Naive thymus-derived CD8-positive, alpha-beta T cell (primary cell): ENCODE results near the gene VSTM4. TPM values are rescaled to one million over a fixed set of nuclear protein-coding genes. Genes with fewer than 3 reads are reported as not detected.

Source experiments
- ATAC-seq, 2 donors: fragments of 150-1000 bp; cut with Tn5 transposase in 1 of 2; sonication (Bioruptor Pico), chemical (Tn5 transposase) in 1 of 2; 1 replicate in 1 of 2; 2 replicates in 1 of 2; pipeline ENCODE4 v1.10.0; 2021; ENCODE audit warnings: mild to moderate bottlenecking in 2 of 2, moderate library complexity in 2 of 2
- POLR2A ChIA-PET: fragments of 350-600 bp; sonication (Branson Sonifier 250); formaldehyde crosslinking; loops from one replicate; lab custom pipeline; 2021; ENCODE audit warnings: antibody characterized with exemption; lab: Charles Lee
- DNase-seq, 10 donors: peaks; one replicate each; pipeline versions ENCODE4 v3.0.0 to v3.0.0-alpha.2; 2020 to 2022
- H3K27ac Mint-ChIP-seq, 10 donors: one replicate each; pipeline ENCODE4 v1.8.0; 2020 to 2022; ENCODE audit warnings: mild to moderate bottlenecking in 10 of 10, mixed read lengths in 10 of 10, moderate library complexity in 4 of 10, inconsistent platforms in 1 of 10
- H3K27me3 Mint-ChIP-seq, 5 donors: one replicate each; pipeline ENCODE4 v1.8.0; 2021 to 2022; ENCODE audit warnings: mixed read lengths in 5 of 5
- H3K36me3 Mint-ChIP-seq, 3 donors: one replicate each; pipeline ENCODE4 v1.8.0; 2020 to 2022; ENCODE audit warnings: mixed read lengths in 3 of 3, mild to moderate bottlenecking in 2 of 3, inconsistent platforms in 1 of 3
- H3K4me1 Mint-ChIP-seq, 4 donors: one replicate each; pipeline ENCODE4 v1.8.0; 2021 to 2022; ENCODE audit warnings: mixed read lengths in 4 of 4
- H3K4me3 Mint-ChIP-seq, 10 donors: one replicate each; pipeline ENCODE4 v1.8.0; 2020 to 2022; ENCODE audit warnings: mild to moderate bottlenecking in 10 of 10, mixed read lengths in 10 of 10, moderate library complexity in 6 of 10, inconsistent platforms in 1 of 10
- H3K9me3 Mint-ChIP-seq, 9 donors: one replicate each; pipeline ENCODE4 v1.8.0; 2020 to 2022; ENCODE audit warnings: mixed read lengths in 9 of 9, mild to moderate bottlenecking in 3 of 9, inconsistent platforms in 1 of 9, moderate library complexity in 1 of 9
- microRNA-seq: library from miRNA; unstranded; fragments of <30 nt; microRNA quantifications from one replicate; pipeline ENCODE4 v1.2.0, GENCODE V29; 2022; ENCODE audit warnings: borderline microRNAs expressed
- polyA plus RNA-seq, 3 donors: library from polyadenylated mRNA; unstranded; fragments of 300-500 nt; fragmentation: Illumina TruSeq; gene quantifications; one replicate each; pipeline ENCODE4 v1.2.3, GENCODE V29; 2021
- total RNA-seq, 8 experiments: library from RNA in 2 of 8; stranded (reverse) in 2 of 8; gene quantifications; one replicate each; pipeline ENCODE4 v1.2.3 and lab custom pipeline; 2021 to 2026

VSTM4 gene
- total and polyA plus RNA-seq, 5 experiments from 2014 or later: 0.07 TPM; not detected in 4

DNA sequence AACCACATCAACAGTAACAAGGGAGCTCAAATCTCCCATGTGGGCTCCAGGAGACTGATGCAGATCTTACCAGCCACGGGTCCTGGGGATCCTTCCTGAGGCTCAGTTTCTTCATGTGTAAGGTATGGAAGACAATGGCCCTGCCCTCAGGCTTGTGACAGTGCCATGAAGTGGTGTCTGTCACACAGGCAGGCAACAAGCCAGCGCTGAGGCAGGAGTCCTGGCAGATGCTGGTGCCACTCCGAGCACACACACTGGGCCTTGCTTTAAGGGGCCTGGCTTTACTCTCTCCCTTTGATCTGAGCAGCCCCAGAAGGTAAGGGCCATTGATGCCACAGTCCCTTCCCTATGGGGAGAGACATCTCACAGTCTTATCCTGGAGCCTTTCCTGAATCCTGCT is 147.3 kb downstream of the VSTM4 start:
- H3K4me3 Mint-ChIP-seq: no peak overlapping the region
- POLR2A ChIA-PET: no interaction called here
- no peak overlapping the region for H3K27ac Mint-ChIP-seq
- H3K36me3 Mint-ChIP-seq: no peaks in the 10 kb centered on the region
- ATAC-seq (no peak), DNase-seq (peak in 1 of 10 donors; percentile 30)
- peaks cover 0 to 16% (median 5%) of the 10 kb centered on the region in 5 donors for H3K27me3 Mint-ChIP-seq
- H3K4me1 Mint-ChIP-seq: no peaks in the 10 kb centered on the region
- no peaks in the 10 kb centered on the region for H3K9me3 Mint-ChIP-seq

GRCh38 chr10:48965460-48965859 is 149.9 kb downstream of the VSTM4 start:
- Mint-ChIP-seq H3K4me3 (no peak overlapping the region), H3K27ac (no peak overlapping the region), H3K36me3 (no peaks in the 10 kb centered on the region), H3K4me1 (no peaks in the 10 kb centered on the region), H3K9me3 (no peaks in the 10 kb centered on the region), H3K27me3 (peaks cover 0 to 13% (median 2%) of the 10 kb centered on the region in 5 donors)
- POLR2A ChIA-PET: no interaction called here
- no peak for DNase-seq
- no peak for ATAC-seq

Small RNA genes within 50 kb of the gene (microRNA-seq; reads per million reads assigned to microRNA genes)
- not detected for gene MIR4294

Other genes with a start within 250 kb of the VSTM4 start
- not detected for gene LRRC18, start 175.7 kb downstream of the VSTM4 start, total RNA-seq
- not detected for gene LRRC18, start 175.7 kb downstream of the VSTM4 start, polyA plus RNA-seq
- not detected for gene FAM170B, start 18.5 kb upstream of the VSTM4 start, total RNA-seq
- not detected for gene FAM170B, start 18.5 kb upstream of the VSTM4 start, polyA plus RNA-seq
- under 1 TPM in 1 of 2 experiments, not detected in 1; 0.83 TPM for gene TMEM273, start 72.9 kb upstream of the VSTM4 start, total RNA-seq
- 1 to 10 TPM in 1 of 3 donors, under 1 TPM in 1, not detected in 1; 0.23 to 3.5 TPM for gene TMEM273, start 72.9 kb upstream of the VSTM4 start, polyA plus RNA-seq
- gene C10orf71, start 183.6 kb upstream of the VSTM4 start, total RNA-seq: not detected
- not detected for gene C10orf71, start 183.6 kb upstream of the VSTM4 start, polyA plus RNA-seq